HL-60/S4 treated with retinoic acid at 250 ng/mL for 4 days and 3 days (cell line): Measurements from ENCODE around the gene CTSD.

Source experiments
- in situ Hi-C: fragments of 300-500 bp; cut with MboI; formaldehyde crosslinking; loops from 2 replicates; pipeline ENCODE4 v1.7.0; 2022; ENCODE audit warnings: low sequenced_read_pairs

The CTSD gene

DNA sequence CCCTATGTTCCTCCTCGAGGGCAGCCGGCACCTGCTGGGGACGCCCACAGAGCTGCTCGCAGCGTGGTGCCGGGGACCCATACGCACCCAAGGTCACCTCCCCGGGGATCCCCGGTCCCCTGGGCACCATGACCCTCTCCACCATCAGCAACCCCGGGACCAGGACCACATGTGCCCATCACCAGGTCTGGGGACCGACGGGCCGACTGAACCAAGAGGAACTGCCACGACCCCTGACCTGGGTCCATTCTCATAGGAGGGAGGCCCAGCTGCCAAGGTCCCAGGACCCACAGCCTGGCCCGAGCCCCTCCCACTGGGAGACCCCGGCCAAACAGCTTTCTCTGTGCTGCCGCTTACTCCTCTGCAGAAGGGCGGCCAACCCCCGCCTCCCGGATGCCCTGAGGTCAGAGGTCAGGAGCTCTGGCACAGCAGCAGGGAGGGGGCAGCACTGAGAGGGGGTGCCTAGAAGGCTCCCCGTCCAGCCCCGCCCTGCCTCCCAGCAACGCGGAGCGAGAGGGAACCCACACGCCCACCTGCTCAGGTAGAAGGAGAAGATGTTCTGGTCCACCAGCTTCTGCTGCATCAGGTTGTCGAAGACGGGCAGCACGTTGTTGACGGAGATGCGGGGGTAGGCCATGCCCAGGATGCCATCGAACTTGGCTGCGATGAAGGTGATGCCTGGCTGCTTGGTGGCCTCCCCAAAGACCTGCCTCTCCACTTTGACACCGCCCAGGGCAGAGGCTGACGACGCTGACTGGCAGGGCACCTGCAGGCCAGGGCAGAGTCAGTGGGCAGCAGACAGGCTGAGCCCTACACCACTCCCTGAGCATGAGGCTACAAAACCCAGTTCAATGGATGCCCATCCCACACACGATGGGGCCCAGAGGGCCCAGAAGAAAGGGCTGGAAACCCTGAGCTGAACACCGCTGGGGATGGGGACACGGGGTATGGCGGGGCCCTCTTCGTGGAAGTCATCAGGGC lies 6.6 kb downstream of the CTSD start:
- in situ Hi-C loops, result no loop called here

DNA sequence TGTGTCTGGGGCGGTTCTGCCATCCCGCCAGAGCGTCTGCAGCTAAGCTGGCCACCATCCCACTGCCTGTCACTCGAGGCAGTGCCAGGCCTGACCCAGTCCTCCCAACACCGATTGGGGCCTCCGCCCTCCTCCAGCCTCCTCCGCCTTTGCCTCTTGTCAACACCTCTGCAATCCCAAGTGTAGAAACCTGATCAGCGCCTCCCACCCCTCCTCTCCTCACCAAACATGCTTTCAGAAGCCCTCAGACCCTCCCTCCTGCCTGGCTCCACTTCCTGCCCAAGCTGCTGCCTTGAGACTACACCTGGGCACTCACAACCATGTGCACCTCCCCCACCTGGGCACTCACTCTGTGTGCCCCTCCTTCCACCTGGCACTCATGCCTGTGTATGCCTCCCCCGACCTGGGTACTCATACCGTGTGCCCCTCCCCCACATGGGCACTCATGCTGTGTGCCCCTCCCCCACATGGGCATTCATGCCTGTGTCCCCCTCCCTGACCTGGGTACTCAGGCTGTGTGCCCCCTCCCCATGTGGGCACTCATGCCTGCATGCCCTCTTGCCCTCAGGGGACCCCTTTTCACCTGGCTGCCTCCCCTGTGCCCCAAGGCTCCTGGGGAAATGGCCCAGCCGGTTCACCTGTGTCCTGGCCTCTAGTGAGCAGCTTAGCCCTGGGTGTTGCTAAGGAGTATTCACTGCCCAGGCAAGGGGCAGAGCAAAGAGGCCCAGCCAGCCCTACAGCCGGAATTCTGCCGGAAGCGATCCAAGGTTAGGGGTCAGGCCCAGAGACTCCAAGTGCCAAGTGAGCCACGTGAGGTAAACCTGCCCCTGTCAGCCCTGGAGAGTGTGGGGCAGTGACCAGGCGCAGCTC lies 7.8 kb downstream of the CTSD start:
- in situ Hi-C loops, result no loop called here

DNA sequence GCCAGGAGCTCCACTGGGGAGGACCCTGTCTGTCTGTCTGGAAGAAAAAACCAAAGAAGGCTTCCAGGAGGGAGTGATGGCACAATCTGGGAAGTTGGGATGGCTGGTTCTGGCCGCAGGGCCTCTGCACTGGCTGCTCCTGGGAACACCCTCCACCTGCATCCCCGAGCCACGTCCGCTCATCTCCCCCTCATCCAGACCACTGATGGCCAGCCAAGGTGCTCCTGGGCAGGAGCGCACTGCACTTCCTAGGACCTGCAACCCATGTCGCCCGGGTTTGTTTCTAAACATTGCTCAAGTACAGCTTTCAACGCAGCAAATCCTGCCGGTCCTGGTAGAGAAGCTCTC lies 8.4 kb downstream of the CTSD start:
- in situ Hi-C loops, result no loop called here

DNA sequence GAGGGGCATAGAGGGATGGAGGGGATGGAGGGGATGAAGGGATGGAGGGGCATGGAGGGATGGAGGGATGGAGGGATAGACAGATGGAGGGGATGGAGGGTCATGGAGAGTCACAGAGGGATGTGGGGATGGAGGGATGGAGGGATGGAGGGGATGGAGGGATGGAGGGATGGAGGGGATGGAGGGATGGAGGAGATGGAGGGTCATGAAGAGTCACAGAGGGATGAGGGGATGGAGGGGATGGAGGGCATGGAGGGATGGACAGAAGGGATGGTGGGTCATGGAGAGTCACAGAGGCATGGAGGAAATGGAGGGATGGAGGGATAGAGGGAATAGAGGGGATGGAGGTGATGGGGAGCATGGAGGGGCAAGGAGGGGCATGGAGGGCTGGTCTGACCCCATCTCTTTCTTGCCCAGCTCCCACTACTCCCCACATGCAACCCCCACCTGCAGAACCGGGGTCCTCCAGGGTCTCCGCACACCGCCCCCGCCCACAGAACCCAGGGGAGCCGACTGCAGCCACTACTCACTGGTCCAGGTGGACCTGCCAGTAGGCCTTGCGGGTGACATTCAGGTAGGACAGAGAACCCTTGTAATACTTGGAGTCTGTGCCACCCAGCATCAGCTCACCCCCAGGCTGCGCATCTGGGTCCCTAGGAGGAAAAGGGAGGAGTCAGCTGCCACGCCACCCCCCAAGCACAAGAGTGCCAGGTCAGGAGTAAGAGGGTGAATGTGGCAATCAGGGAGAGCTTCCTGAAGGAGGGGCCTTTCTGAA lies 9.2 kb downstream of the CTSD start:
- in situ Hi-C loops, result no loop called here

DNA sequence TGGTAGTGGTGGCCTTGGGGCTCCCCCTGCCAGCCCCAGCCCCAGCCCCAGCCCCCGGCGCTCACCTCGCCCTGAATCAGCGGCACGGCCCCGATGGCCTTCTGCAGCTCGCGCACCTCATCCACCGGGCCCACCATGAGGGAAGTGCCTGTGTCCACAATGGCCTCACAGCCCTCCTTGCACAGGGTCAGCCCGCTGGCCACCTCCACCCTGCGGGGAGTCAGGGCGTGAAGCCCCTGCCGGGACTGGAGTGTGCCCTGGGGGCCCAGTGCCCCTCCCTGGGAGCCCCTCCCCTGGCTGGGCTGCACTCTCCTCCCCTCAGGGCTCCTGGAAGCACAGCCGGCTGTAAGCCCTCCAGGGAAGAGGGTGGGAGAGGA lies 9.8 kb downstream of the CTSD start:
- in situ Hi-C loops, result no loop called here

DNA sequence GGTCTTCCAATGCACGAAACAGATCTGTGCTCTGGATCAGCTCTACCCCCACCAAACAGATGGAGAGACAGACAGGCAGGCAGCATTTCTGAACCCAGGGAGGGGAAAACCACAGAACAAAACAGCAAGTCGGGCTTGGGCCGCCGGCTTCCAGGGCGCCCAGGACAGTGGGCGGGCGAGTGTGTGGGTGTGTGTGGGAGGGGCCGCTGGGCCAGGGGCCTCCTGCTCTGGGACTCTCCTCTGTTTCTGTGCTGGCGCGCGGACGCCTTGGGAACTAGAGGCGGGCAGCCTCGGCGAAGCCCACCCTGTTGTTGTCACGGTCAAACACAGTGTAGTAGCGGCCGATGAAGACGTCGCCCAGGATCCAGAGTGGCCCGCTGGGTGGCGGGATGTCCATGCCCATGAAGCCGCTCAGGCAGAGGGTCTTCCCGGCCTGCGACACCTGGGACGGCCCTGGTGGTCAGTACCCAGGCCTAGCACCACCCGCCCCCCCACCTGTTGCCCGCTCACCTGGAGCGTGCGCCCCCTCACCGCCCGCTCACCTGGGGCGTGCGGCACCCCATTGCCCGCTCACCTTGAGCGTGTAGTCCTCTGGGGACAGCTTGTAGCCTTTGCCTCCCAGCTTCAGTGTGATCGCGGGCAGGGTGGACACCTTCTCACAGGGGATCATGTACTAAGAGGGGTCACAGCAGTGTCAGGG lies 10.3 kb downstream of the CTSD start:
- in situ Hi-C loops, result no loop called here

DNA sequence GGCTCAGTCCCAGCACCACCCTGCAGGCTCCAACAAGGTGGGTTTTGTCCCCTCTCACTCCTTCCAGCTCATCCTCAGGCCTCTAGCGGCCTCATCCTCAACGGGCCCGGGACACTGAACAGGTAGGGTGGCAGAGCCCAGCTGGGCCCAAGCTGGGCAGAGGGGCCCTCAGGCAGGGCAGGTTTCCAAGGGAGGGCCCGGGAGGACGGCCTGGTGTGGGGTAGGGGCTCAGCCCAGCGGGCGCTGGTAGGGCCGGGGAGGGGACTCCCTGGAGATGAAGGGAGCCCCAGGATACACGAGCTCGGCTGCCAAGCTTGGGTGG lies 10.9 kb downstream of the CTSD start:
- in situ Hi-C loops, result no loop called here

DNA sequence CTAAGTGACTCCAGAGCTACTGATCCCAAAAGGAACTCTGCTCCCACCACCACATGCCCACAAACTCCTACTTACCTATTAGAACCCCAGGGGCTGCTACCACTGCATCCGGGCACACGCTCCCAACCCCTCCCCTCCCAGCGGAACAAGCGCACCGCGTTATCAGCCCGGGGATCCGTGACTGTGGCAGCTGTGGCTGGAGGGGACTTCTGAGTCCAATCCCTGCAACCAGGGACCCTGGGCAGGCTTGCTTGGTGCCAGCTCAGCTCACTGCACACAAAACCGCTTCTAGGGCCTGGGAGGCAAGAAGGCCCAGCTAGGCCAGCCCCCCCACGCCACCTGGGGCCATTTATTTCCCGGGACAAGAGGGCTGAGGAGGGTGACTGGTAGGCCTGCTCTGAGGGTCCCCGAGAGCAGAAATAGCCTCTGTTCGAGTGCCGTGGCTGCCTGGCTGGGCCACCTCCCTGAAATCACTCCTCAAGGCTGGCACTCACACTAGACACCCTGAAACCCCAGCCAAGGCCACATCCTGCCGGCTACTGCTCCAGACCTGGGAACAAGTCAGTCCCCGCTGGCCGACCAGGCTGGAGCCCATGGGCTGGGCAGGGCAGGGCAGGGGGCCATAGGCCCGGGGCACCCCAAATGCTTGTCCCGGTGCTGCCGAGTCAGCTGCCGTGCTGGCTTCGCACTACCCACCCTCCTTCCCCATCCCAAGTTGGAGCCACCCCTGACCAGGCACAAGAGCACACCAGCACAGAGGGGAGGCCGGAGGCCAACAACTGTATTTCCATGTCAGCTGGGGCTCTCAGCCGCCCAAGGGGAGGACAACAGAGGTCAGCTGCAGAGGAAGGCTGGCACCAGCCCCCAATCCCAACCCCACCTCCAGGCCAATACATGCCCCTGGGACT lies 11.5 kb downstream of the CTSD start:
- in situ Hi-C loops, result no loop called here

DNA sequence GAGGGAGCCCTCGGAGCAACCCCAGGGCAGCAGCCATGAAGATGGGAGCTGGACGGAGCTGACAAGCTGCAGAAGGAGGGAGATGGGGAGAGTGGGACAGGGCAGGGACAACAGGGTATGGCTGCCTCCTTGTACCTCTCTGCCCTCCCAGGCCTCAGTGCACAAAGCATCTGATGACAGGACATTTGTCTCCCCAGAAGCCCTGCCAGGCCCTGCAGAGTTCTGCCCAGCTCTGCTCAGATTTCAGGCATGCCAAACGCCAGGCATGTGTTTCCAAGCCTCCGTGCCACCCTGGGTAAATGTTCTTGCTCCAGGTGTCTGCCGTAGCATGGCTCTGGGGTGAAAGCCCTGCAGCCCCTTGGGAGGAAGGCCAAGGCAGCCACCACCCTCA lies 12.2 kb downstream of the CTSD start:
- in situ Hi-C loops, result no loop called here

DNA sequence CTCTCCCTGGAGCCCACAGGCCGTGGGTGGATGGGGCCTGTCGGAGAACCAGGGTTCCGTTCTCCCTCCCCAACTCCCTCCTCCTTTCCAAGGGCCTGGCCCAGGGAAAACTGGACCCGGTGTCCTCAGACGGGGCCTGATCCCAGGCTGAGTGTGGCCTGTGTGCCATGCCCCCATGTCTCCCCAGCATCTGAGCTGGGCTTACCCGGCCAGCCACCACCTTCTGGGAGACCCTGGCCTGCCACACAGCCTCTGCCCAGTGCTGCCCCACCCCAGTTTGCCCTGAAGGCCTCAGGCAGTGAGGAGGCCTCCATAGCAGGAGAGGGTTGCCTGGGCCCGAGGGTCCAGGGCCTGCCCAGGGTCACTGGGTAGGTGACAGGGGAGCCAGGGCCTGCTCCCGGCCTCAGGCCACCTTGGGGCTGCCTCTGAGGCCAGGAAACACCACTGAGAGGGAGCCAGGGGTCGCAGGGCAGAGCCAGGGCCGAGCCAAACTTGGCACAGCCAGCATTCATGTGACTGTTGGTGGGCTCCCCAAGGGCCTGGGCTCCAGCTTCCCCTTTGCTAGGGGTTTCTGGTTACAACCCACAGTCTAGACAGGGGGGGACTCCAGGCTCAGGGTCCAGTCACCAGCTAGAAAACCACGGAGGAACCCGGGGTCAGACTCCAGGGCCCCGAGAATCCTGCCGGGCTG lies 12.7 kb downstream of the CTSD start:
- in situ Hi-C loops, result no loop called here

DNA sequence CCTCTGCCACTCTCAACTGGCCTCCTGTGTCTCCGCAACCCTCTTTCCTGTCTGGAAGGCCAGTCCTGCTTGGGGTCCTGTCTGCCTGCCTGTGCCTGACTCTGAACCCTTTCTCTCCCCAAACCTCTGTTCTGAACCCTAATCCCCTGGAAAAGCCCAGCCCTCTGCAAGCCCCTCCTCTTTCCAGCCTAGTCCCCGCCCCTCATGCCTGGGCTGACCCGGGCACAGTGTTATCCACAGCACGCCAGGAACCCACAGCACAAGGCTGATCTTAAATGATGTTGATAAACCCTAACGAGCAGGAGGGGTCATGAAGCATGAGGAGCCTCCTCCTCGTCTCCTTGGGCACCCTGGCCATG lies 13.3 kb downstream of the CTSD start, which contains the start of gene IFITM10:
IFITM10 (minus strand) TSS at position 115 of the 359 bp plus-strand sequence. CDS start 153 bp downstream, outside the sequence.
- in situ Hi-C loops, result no loop called here

DNA sequence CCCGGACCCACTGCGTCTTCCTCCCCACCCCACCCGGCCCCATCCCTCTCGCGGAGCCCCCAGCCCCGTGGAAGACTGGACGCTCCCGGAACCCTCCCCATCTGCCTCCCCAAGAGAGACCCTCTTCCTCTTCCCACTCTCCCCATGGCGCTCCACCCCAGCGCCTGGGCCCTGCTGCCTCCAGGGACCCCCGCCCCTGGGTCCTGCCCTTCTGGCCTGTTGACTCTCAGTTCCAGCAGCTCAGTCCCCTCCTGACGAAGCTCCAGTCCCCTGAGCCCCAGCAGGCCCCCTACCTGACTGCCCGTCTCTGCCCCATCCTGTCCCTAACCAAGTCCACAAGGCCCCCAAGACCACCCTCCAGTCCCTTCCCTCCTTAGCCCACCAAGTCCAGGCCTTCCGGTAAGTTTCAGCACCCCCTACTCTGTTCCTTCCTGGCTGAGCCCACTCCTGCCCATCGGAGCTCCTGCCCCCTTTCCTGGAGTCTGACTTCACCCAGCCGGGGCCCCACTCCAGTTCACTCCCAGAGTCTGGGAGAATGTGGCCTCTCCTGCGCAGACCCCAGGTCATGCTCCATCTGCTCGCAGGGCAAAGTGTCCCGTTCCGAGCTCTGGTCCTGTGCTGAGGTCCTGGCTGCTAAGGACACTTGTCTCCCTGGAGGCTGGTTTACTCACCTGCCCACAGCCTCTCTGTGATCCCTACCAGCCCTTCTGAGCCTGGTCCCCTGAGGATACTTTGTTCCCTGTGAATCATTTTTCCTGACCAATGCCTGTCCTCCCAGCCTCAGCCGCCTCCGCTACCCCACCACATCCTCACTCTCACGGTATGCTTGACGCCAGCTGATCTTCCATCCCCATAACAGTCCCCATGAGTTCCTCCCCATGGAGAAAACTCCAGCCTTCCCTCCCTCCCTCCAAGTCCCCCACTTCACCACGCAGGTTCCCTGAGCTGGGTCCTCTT lies 14.1 kb downstream of the CTSD start:
- in situ Hi-C loops, result no loop called here

DNA sequence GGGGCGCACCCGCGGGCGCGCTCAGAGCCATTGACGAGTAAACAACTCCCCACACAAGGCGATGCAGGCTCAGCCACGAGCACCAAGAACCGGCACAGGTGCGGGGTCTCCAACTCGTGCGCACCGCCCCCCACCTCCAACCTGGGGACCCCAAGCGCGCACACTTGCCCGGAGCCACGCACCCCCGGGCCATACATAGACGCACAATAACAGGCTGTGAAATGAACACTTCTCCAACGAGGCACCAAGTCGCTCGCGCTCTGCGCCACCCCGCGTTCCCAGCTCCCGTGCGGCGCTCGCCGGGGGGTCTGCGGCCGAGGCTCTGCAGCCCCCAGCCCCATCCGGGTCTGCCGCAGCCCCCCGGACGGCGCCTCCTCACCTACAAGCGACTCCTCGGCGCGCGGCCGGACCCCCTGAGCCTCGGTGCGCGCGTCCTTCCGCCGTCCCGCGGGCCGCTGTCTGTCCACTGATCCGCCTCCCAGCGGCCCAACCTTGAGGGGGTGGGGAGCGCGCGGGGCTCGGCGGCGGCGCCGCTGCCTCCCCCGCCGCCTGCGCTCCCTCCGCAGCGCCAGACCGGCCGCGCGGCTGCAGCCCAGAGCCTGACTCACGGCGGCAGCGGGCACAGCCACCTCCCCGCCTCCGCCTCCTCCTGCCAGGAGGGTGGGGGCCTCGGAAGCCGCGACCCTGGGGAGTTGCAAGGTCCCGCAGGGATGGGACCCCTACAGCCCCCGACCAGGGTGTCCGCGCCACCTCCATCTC lies 14.9 kb downstream of the CTSD start:
- in situ Hi-C loops, result no loop called here

DNA sequence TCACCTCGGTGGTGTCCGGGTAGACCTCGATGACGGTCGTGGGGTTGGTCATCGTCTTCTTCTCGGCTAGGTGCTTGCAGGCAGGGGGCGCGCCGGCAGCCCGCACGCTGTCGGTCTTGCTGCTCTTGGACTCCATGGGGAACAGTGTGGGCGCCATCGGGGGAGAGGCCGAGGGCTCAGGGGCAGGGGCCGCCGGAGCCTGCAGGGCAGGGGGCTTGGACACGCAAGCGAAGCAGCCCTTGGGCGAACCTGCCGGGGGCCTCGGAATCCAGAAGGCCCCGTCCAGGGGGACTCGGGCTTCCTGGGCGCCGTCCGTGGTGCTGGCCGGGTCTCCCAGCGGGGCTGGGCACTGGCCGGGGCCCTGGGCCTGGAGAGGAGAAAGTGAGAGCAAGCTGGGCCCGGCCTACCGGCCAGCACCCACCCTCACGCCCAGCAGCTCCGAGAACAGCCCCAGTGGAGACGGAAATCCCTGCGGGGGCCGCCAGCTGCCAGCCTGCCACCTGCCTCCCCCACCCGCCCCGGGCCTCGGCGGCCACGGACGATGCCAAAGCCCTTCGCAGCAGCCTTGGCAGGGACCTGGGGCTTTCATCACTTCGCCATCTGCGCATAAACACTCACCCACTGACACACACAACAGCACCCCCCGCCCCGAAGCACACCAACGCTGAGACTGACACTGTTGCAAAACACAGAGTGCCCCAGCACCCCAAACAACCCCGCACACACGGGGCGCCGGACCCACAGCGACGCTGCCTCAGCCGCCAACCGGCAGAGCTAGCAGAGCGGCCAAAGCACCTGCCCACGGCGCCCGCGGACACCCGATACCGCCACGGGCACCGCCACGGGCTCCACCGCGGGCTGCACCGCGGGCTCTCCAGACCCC lies 15.7 kb downstream of the CTSD start:
- in situ Hi-C loops, result no loop called here

DNA sequence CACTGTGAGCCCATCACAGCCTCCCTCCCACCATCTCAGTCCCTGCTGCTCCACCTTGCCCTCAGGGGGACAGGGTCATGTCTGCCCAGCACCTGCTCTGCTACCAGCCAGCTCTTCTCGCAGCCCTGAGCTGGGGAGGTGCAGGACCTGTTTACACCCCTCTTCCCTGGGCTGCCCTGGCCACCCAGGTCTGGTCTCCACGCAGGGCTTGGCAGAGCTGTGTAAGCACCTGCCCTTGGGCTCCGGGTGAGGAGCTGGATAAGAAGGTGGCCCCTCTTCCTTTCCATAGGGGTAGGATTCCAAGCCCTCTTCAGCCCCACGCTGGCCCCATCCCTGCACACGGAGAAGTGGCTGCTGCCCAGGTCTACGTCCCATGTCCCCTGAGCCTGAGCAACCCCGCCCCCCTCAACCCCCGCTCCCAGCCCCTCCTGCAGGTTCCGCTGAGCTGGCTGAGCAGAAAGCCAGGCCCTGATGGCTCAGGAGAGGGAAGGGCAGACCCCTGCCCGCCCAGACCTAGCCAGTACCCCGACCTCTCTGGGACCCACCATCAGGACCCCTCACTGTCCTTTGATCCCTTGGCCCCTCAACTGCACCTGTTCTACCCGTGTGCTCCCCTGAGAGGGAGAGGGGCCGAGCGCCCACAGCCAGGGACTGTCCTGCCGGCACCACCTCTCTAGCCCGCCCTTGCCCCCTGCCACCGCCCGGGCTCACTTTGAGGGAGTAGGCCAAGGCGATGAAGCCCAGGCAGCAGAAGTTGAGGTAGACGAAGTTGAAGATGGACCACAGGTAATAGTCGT lies 16.6 kb downstream of the CTSD start:
- in situ Hi-C loops, result no loop called here
